Measurements from ENCODE around the gene UFSP1.

The UFSP1 gene

GRCh38 chr7:100854146-100854895 is 35.2 kb downstream of the UFSP1 start:
- no peak for DNase-seq

GRCh38 chr7:100852048-100852872 is 37.3 kb downstream of the UFSP1 start, which contains the start of gene SLC12A9:
Gene SLC12A9, plus strand, starts transcription at chr7:100852713. Its CDS starts 1,485 bp downstream, at chr7:100854198.
- DNase-seq, result peak; percentile 82

- DNase-seq, result no peak
These were observed 42.2 kb downstream of the UFSP1 start for GRCh38 chr7:100847360-100847759.

- DNase-seq, result no peak
These were observed 48.9 kb downstream of the UFSP1 start for GRCh38 chr7:100840470-100841100.

- no peak for DNase-seq
These were observed 50.2 kb downstream of the UFSP1 start for GRCh38 chr7:100839361-100839760.

Data from NK-92 treated with Interleukin-12 subunit alpha and Interleukin-12 subunit beta, amount 100 ng/mL, for 24 hours (cell line).